Mesendoderm (in vitro differentiated cells): Measurements from ENCODE around the gene BECN2.

Experiments used
- DNase-seq: peaks from one replicate; pipeline ENCODE4 v3.0.0; 2013
- H2AK5ac ChIP-seq: 2 replicates; pipeline ENCODE4 v1.6.1; 2013; ENCODE audit warnings: low read length, inconsistent platforms
- H2BK120ac ChIP-seq: 2 replicates; pipeline ENCODE4 v1.6.1; 2013; ENCODE audit warnings: low read depth, mild to moderate bottlenecking, low read length, moderate library complexity, mixed read lengths
- H2BK15ac ChIP-seq: replicated peaks from 2 replicates; pipeline ENCODE4 v1.6.1; 2013; ENCODE audit warnings: low read depth, mild to moderate bottlenecking, moderate library complexity
- H2BK5ac ChIP-seq: 2 replicates; pipeline ENCODE4 v1.6.1; 2013; ENCODE audit warnings: low read length, inconsistent platforms
- H3K18ac ChIP-seq: 2 replicates; pipeline ENCODE4 v1.6.1; 2013; ENCODE audit warnings: mild to moderate bottlenecking, low read length, mixed read lengths
- H3K23ac ChIP-seq: one replicate; pipeline ENCODE4 v1.6.1; 2013; ENCODE audit warnings: low read length
- H3K27ac ChIP-seq: 2 replicates; pipeline ENCODE4 v1.5.1; 2013; ENCODE audit warnings: low read depth, mild to moderate bottlenecking, inconsistent platforms, low read length, moderate library complexity
- H3K27me3 ChIP-seq: 2 replicates; pipeline ENCODE4 v1.6.1; 2013; ENCODE audit warnings: low read length, control low read depth, mild to moderate bottlenecking, inconsistent platforms; ENCODE audit not compliant: insufficient read depth, poor library complexity
- H3K36me3 ChIP-seq: 2 replicates; pipeline ENCODE4 v1.6.1; 2013; ENCODE audit warnings: low read length, inconsistent platforms; ENCODE audit not compliant: control insufficient read depth, insufficient read depth
- H3K4ac ChIP-seq: one replicate; pipeline ENCODE4 v1.6.1; 2013; ENCODE audit warnings: low read depth, mild to moderate bottlenecking, low read length, moderate library complexity
- H3K4me1 ChIP-seq: 2 replicates; pipeline ENCODE4 v1.6.1; 2013; ENCODE audit warnings: low read depth, low read length, inconsistent platforms; ENCODE audit not compliant: control insufficient read depth
- H3K4me2 ChIP-seq: 2 replicates; pipeline ENCODE4 v1.6.1; 2013; ENCODE audit warnings: low read length
- H3K4me3 ChIP-seq: 2 replicates; pipeline ENCODE4 v1.5.1; 2013; ENCODE audit warnings: mild to moderate bottlenecking, low read length
- H3K56ac ChIP-seq: one replicate; pipeline ENCODE4 v1.6.1; 2013; ENCODE audit warnings: low read length
- H3K79me1 ChIP-seq: 2 replicates; pipeline ENCODE4 v1.6.1; 2013; ENCODE audit warnings: low read length, inconsistent platforms
- H3K79me2 ChIP-seq: 2 replicates; pipeline ENCODE4 v1.6.1; 2013; ENCODE audit warnings: mild to moderate bottlenecking, low read length; ENCODE audit not compliant: control insufficient read depth, insufficient read depth
- H3K9ac ChIP-seq: 2 replicates; pipeline ENCODE4 v1.6.1; 2013; ENCODE audit warnings: low read length, inconsistent platforms
- H4K5ac ChIP-seq: one replicate; pipeline ENCODE4 v1.6.1; 2013; ENCODE audit warnings: low read length
- H4K8ac ChIP-seq: one replicate; pipeline ENCODE4 v1.6.1; 2013; ENCODE audit warnings: low read depth, mild to moderate bottlenecking, control low read depth, low read length, moderate library complexity
- WGBS: extraction: QIAGEN DNeasy Blood & Tissue Kit; methylation state at CpG from one replicate; pipeline ENCODE4 v1.1.7; 2013; ENCODE audit warnings: low lambda C conversion rate, missing lambda C conversion rate; ENCODE audit not compliant: insufficient coverage; ENCODE audit errors: extremely low coverage; 5-methylcytosine and 5-hydroxymethylcytosine counted together

Gene BECN2

DNA sequence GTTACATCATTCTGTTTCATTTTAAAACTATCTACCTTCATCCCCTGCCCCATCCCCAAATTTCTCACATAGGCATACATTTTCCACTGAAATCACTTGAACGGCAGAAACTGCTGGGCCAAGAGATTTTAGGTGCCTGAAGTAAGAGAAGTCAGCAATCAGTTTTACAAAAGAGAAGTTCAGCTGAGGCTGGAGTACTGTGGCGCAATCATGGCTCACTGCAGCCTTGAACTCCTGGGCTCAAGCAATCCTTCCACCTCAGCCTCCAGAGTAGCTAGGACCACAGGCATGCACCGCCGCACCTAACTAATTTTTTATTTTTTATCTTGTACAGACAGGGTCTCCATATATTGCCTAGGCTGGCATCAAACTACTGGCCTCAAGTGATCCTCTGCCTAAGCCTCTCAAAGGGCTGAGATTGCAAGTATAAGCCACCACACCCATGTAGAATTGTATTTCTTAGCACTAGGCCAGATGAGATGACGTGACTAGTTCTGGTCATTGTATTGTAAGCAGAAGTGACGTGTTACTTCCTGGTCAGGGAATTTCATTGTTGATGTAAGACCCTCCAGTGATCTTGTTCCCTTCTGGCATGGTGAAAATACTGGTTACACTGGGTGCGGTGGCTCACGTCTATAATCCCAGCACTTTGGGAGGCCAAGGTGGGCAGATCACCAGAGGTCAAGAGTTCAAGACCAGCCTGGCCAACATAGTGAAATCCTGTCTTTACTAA is 7.1 kb downstream of the BECN2 start:
- Histone ChIP-seq H4K8ac (no peak overlapping the region), H3K27me3 (no peaks in the 10 kb centered on the region), H3K56ac (no peak overlapping the region), H3K9ac (no peak overlapping the region), H3K18ac (no peak overlapping the region), H3K79me1 (no peaks in the 10 kb centered on the region), H2AK5ac (no peak overlapping the region), H3K36me3 (no peaks in the 10 kb centered on the region), H3K4me2 (no peak overlapping the region), H3K4ac (no peak overlapping the region), H3K27ac (no peak overlapping the region), H2BK15ac (no peak overlapping the region), H3K23ac (no peak overlapping the region), H2BK120ac (no peak overlapping the region), H4K5ac (no peak overlapping the region), H2BK5ac (no peak overlapping the region), H3K4me3 (no peak overlapping the region), H3K79me2 (no peaks in the 10 kb centered on the region), H3K4me1 (no peaks in the 10 kb centered on the region)
- DNase-seq, result peak; percentile 19
- WGBS, result no CpG with 5 or more reads among the region's 8 CpGs

DNA sequence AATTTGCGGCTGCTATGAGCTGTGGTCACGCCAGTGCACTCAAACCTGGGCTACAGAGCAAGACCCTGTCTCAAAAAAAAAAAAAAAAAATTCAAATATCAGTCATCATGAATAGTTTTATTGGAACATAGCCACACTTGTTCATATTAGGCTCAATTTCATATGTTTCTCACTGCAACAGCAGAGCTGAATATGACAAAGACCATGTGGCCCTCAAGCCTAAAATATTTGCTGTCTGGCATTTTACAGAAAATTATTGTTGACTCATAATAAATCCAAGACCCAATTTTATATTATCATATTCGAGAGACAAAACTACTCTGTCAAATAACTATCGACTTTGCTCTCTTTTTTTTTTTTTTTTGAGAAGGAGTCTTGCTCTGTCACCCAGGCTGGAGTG is 11.0 kb downstream of the BECN2 start:
- Histone ChIP-seq H3K4me1 (no peaks in the 10 kb centered on the region), H3K79me1 (no peaks in the 10 kb centered on the region), H2AK5ac (no peak overlapping the region), H3K23ac (no peak overlapping the region), H3K4ac (no peak overlapping the region), H3K9ac (no peak overlapping the region), H4K8ac (no peak overlapping the region), H2BK5ac (no peak overlapping the region), H3K4me3 (no peak overlapping the region), H4K5ac (no peak overlapping the region), H2BK120ac (no peak overlapping the region), H3K27ac (no peak overlapping the region), H3K18ac (no peak overlapping the region), H3K27me3 (no peaks in the 10 kb centered on the region), H3K36me3 (no peaks in the 10 kb centered on the region), H3K4me2 (no peak overlapping the region), H3K56ac (no peak overlapping the region), H3K79me2 (no peaks in the 10 kb centered on the region), H2BK15ac (no peak overlapping the region)
- no CpG with 5 or more reads among the region's 4 CpGs for WGBS
- no peak for DNase-seq

DNA sequence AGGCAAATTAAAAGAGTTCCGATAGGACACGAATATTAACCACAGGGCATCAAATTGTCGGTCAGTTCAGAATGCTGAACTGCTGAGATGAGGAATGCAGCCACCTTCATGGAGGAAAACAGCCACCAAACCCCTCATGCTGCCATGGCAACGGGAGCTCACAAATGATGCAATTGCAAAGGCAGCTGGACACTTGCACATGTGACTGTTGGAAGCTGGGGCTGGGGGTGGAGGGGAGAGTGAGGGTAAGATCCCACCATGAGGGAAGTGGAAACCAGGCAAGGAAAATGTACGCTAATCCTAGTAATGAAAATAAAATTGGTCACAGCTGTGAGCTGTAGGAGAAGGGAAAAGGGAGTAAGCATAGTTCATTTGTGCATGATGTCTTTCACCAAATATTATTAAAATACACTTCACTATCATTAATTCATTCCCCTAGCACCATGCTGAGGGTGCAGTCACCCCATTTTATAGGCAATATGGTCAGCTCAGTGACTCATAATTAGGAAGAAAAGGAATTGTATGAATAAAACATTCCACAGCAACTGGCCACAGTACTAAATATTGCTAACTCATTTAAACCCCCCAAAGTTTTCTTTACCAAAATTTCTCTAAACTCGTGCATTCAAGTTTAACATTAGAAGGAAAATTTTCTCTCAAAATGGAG is 15.3 kb downstream of the BECN2 start:
- H3K27ac ChIP-seq, result no peak overlapping the region
- WGBS, result no CpG with 5 or more reads among the region's 6 CpGs
- DNase-seq, result peak; percentile 94

DNA sequence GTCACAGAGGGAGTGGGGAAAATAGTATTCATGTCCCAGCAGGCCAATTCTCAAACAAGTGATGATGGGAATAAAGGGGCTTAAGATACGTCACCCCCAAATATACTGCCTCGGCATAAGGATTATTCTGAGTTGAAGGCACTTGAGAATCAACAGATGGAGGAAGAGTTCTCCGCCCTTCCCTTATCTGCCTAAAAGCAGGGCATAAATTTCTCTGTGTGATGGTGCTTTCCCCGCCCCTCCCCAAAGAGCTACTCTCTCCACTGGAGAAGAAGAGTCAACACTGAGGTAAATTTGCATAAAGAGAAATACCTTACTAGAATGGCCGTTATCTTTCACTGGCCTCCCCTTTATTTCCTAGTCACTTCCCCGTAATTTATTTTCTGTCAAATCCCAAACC is 18.7 kb downstream of the BECN2 start:
- H3K4ac ChIP-seq, result no peak overlapping the region
- H2BK5ac ChIP-seq, result no peak overlapping the region
- H2BK120ac ChIP-seq, result no peak overlapping the region
- no peak overlapping the region for H2BK15ac ChIP-seq
- H3K27ac ChIP-seq, result no peak overlapping the region
- no peaks in the 10 kb centered on the region for H3K4me1 ChIP-seq
- no peak overlapping the region for H3K56ac ChIP-seq
- H3K36me3 ChIP-seq, result no peaks in the 10 kb centered on the region
- no peaks in the 10 kb centered on the region for H3K27me3 ChIP-seq
- no peak overlapping the region for H3K18ac ChIP-seq
- WGBS, result no CpG with 5 or more reads among the region's 6 CpGs
- H3K79me2 ChIP-seq, result no peaks in the 10 kb centered on the region
- no peak overlapping the region for H3K9ac ChIP-seq
- H3K4me2 ChIP-seq, result no peak overlapping the region
- H3K23ac ChIP-seq, result no peak overlapping the region
- no peak overlapping the region for H2AK5ac ChIP-seq
- no peak overlapping the region for H3K4me3 ChIP-seq
- DNase-seq, result no peak
- no peak overlapping the region for H4K5ac ChIP-seq
- H3K79me1 ChIP-seq, result no peaks in the 10 kb centered on the region
- H4K8ac ChIP-seq, result no peak overlapping the region

More for the DNA sequence above, 15.3 kb downstream of the BECN2 start:
- Histone ChIP-seq H3K4me3 (no peak overlapping the region), H2BK5ac (no peak overlapping the region), H2BK120ac (no peak overlapping the region), H3K4me1 (no peaks in the 10 kb centered on the region), H3K79me1 (no peaks in the 10 kb centered on the region), H3K23ac (no peak overlapping the region), H3K4me2 (no peak overlapping the region), H3K79me2 (no peaks in the 10 kb centered on the region), H2BK15ac (no peak overlapping the region), H2AK5ac (no peak overlapping the region), H3K36me3 (no peaks in the 10 kb centered on the region), H3K56ac (no peak overlapping the region), H3K9ac (no peak overlapping the region), H3K27me3 (no peaks in the 10 kb centered on the region), H3K4ac (no peak overlapping the region), H4K8ac (no peak overlapping the region), H4K5ac (no peak overlapping the region), H3K18ac (no peak overlapping the region)

DNA sequence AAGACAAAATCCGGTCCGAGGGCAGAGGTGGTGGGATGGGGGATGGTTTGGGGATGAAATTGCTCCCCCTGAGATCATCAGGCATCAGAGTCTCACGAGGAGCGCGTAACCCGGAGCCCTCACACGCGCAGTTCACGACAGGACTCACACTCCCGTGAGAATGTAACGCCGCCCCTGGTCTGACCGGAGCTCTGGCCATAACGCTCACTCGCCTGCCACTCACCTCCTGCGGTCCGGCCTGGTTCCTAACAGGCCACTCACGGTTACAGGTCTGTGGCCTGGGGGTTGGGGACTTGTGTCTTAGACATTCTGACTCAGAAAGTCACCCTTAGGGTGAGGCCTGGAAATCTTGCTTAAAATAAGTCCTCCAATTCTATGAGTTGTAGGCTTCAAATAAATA is 21.5 kb downstream of the BECN2 start:
- Histone ChIP-seq H3K79me2 (no peaks in the 10 kb centered on the region), H3K36me3 (no peaks in the 10 kb centered on the region), H3K27me3 (no peaks in the 10 kb centered on the region), H2AK5ac (no peak overlapping the region), H3K4me1 (no peaks in the 10 kb centered on the region), H3K27ac (no peak overlapping the region), H4K5ac (no peak overlapping the region), H3K9ac (no peak overlapping the region), H2BK15ac (no peak overlapping the region), H3K56ac (no peak overlapping the region), H3K79me1 (no peaks in the 10 kb centered on the region), H3K18ac (no peak overlapping the region), H3K4me3 (no peak overlapping the region), H3K23ac (no peak overlapping the region), H2BK120ac (no peak overlapping the region), H4K8ac (no peak overlapping the region), H3K4ac (no peak overlapping the region), H3K4me2 (no peak overlapping the region), H2BK5ac (no peak overlapping the region)
- DNase-seq, result no peak
- no CpG with 5 or more reads among the region's 18 CpGs for WGBS
